GM10248 (cell line): ENCODE results near the gene DVL2.

Experiments used
- CTCF ChIA-PET: fragments of 300-600 bp; sonication (Branson Sonifier 250); formaldehyde crosslinking; extraction: SDS; loops from one replicate; lab custom pipeline; 2021; ENCODE audit warnings: antibody characterized with exemption; lab: Yijun Ruan, JAX
- POLR2A ChIA-PET: fragments of 350-650 bp; sonication (Branson Sonifier 250); formaldehyde crosslinking; extraction: SDS; loops from one replicate; lab custom pipeline; 2020; ENCODE audit warnings: antibody characterized with exemption; lab: Yijun Ruan, JAX
- DNase-seq: peaks from one replicate; pipeline ENCODE4 v3.0.0; 2012; ENCODE audit errors: extremely low spot score
- TF ChIP-seq, protein P1 (sequence below): IDR thresholded peaks from 2 replicates; pipeline ENCODE4 v1.5.1; 2012; ENCODE audit warnings: mild to moderate bottlenecking, low read depth; ENCODE audit errors: extremely low read depth, missing control alignments, control extremely low read depth

DVL2 gene

DNA sequence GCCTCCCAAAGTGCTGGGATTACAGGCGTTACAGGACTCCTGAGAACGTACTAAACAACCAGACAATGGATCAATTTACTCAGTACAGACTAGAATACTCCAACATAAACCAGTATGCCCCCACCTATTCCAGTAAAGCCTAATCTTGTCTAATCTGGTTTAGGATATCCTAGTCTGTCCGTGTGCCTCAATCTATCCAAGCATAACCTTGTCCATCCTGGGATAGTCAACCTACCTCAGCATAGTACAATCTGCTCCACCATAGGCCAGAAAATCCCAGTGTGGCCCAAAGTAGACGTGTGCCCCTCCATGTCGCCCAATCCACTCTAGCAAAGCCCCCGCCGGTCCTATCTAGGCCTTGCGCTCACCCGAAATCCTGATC lies 625 bp downstream of the DVL2 start:
- POLR2A ChIA-PET, result interaction anchor here (1.0 kb wide), 1 partner anchor 9 kb away, joined by 3 read pairs; the partner anchor contains the start of gene GABARAP
- CTCF ChIA-PET, result interaction anchor here (4.4 kb wide), 1 partner anchor 13 kb away, joined by 26 read pairs; the partner anchor contains the start of genes ACADVL and DLG4
- DNase-seq, result no peak
- TF ChIP-seq, protein P1, sequence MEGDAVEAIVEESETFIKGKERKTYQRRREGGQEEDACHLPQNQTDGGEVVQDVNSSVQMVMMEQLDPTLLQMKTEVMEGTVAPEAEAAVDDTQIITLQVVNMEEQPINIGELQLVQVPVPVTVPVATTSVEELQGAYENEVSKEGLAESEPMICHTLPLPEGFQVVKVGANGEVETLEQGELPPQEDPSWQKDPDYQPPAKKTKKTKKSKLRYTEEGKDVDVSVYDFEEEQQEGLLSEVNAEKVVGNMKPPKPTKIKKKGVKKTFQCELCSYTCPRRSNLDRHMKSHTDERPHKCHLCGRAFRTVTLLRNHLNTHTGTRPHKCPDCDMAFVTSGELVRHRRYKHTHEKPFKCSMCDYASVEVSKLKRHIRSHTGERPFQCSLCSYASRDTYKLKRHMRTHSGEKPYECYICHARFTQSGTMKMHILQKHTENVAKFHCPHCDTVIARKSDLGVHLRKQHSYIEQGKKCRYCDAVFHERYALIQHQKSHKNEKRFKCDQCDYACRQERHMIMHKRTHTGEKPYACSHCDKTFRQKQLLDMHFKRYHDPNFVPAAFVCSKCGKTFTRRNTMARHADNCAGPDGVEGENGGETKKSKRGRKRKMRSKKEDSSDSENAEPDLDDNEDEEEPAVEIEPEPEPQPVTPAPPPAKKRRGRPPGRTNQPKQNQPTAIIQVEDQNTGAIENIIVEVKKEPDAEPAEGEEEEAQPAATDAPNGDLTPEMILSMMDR, result no peak

DNA sequence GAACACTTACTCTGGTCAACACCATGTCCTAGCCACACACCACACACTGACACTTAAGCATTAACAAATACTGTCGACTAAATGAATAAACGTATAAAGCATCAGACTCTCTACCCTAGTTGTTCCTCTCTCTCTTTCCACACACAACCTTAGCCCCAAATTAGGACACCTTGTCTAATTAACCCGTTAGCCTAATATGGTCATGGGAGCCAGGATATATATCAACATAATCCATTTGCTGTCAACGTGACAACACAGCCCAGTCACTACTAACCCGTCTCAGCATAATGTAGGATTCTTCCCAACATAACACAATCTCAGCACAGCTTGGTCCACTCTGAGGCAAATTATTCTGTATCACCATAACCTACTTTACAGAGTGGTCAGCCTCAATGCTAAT lies 2.2 kb downstream of the DVL2 start:
- CTCF ChIA-PET, result interaction anchor here (0.9 to 1.6 kb wide), 2 partner anchors 10 to 11 kb away, joined by 3 to 4 read pairs; no protein-coding TSS in a partner anchor

DNA sequence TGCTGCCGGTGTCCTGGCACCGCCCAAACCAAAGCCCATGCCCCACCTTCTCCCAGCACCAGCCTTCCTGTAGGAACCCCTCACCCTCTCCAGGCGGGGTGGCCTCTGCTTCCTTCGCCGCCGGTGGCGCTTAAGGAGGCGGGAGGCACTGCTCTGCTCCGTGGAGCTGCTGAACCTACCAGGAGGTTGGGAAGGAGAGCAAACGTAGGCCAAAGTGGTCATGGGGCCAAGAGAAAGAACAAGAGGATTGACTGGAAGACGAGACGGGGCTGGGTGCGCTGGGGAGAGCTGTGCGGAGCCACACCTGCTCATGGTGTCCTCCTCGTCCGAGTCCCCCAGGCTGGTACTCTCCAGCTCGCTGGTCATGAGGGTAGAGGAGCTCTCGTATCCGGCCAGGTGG lies 4.8 kb downstream of the DVL2 start:
- ChIA-PET CTCF (interaction anchor here (2.0 kb wide), 1 partner anchor 10 kb away, joined by 4 read pairs; the partner anchor contains the start of genes ACADVL and DLG4), POLR2A (interaction anchor here (1.3 kb wide), 1 partner anchor 9 kb away, joined by 4 read pairs; no protein-coding TSS in a partner anchor)
- no peak for DNase-seq
- TF ChIP-seq, protein P1, result no peak

More for the DNA sequence above, 2.2 kb downstream of the DVL2 start:
- TF ChIP-seq, protein P1, result no peak
- no peak for DNase-seq
- POLR2A ChIA-PET, result interaction anchor here (0.6 kb wide), 2 partner anchors 11 to 220 kb away, joined by 5 read pairs; no protein-coding TSS in a partner anchor

DNA sequence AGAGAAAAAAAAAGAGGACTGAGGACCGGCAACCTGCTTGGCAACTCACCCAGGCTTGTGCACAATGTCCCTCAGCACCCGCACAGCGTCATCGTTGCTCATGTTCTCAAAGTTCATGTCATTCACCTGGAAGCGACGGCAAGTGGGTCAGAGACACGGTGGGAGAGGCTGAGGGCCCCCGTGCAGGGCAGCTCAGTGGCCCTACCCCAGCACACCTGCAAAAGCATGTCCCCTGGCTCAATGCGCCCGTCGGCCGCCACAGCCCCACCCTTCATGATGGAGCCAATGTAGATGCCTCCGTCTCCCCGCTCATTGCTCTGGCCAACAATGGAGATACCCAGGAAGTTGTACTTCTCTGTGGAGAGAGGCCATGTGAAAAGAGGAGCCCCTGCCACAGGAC lies 5.4 kb downstream of the DVL2 start:
- POLR2A ChIA-PET, result interaction anchor here (1.3 kb wide), 1 partner anchor 8 kb away, joined by 4 read pairs; no protein-coding TSS in a partner anchor
- DNase-seq, result no peak
- CTCF ChIA-PET, result interaction anchor here (2.0 kb wide), 1 partner anchor 9 kb away, joined by 4 read pairs; the partner anchor contains the start of genes ACADVL and DLG4
- TF ChIP-seq, protein P1, result no peak

DNA sequence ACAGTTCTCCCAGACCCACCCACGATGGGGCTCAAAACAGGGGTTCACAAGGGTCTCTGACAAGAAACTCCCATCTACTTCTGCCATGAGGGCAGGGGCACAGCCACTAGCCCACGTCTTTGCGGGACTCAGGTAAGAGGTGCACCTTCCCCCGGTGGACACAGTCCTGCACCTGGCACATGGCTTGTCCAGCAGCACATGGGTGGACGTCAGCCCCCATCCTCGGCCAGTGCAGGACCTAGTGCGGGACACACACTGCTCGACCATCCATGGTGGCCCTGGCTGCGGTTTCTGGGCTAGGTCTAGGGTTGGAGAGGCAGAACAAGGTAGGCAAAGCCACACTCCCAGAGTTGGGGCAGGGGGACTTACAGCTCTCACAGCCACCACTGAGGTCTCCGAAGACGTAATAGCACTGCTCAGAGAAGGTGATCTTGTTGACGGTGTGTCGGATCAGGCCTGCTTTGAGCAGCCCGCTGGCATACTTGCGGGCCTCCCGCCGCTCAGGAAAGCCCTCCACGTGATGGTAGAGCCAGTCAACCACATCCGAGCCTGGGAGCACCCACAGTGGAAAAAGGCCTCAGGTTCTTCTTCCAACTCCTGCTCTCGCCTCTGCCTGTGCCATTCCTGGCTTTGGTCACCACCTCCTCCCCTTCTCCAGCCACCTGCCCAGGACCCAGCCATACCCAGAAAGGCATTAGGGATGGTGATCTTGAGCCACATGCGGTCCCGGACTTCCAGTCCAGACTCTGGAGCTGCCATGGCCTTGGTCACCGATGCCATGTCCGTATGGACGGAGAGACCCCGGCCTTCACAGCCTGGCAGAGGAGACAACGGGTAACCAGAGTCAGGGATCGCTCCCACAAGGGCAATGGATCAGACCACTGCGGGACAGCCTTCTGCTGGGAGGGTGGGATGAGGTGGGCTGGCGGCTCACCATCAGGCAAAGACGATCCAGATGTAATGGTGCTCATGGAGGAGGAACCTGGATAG lies 7.3 kb downstream of the DVL2 start:
- TF ChIP-seq, protein P1, result no peak
- ChIA-PET POLR2A (no interaction called here), CTCF (no interaction called here)
- no peak for DNase-seq

DNA sequence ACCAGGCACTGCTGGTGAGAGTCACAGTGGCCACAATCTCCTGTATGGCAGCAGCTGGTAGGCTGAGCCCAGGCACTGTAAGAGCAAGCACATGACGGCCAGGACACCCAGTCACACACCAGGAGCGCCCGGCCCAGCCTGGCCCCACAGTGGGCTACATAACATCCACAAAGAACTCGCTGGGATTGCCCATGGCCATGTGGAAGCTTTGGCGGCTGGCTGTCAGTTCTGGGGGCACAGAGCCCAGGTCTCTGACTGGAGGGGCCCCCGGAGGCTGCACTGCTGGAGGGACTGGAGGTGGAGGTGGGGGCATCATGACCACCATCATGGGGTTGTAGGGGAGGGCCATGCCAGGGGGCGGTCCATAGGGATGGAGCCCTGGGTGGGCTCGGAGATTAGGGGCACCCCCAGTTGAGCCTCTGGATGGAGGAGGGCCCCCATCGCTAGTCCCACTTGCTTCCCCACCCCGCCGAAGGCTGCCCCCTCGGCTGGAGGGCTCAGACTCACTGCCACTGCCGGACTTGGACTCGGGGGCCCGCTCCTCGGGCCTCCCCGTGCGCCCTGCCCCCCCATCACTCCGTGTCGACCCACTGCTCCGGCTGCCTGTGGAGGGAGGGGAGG lies 8.5 kb downstream of the DVL2 start:
- CTCF ChIA-PET, result no interaction called here
- TF ChIP-seq, protein P1, result no peak
- POLR2A ChIA-PET, result interaction anchor here (1.6 kb wide), 1 partner anchor 10 kb away, joined by 3 read pairs; no protein-coding TSS in a partner anchor
- no peak for DNase-seq
